NCI-H2171 (cell line): ENCODE measurements around the gene SPATA16.
"Not testable (repeated sequence)": the region's sequence is repeated elsewhere in the genome, so short reads cannot be mapped to it uniquely, and the experiment has no call there.

Experiments
- DNase-seq: peaks from one replicate; lab custom pipeline; 2025; lab: John Stamatoyannopoulos, UW

SPATA16 gene

DNA sequence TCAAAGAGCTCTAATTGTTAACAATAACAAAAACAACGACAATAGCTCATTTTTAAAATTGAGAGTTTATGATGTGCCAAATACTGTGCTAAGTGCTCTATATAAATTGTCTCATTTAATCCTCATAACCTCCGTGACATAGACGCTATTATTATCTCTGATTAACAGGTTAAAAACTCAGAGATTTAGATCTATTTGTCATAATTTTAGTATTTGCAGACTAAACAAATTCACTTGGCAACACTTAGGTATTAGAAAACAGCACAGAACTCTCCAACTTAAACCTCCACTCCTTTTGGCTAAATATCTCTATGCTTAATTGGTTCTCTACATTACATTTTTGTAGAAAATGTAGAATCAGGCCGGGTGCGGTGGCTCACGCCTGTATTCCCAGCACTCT lies 136.4 kb downstream of the SPATA16 start:
- DNase-seq = no peak

DNA sequence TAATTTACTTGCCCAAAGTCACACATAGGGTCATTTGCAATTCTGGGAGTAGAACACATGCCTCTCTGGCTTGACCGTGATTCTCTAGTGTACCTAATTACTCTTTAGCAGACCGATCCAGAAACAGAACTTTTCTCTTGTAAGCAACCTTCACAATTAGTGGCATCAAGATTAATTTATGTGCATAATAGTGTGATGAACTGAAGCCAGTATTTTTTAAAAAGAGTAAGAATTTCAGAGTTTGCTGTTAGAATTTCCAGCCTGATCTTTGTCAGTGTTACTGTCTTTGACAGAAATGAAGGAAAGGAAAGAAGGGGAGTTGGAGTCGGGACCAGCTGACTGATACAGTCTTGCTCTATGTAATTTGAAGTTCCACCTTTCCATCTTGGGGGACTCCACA lies 137.1 kb downstream of the SPATA16 start:
- DNase-seq = no peak

DNA sequence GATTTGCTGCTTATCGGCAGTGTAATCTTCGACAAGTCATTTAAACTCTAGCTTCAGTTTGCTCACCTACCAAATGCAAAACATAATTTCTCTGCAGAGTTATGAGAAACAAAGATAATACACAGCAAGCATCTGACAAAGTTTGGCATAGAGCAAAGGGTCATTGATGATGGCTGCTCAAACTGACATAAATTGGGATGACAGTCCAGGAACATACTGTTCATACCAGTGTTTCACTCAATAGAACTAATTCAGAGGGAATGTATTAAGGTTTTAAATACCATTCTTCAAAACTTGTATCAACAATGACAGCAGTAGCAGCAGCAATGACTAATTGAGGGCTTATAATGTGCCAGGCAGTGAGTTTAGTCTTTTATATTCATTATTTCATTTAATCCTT lies 137.6 kb downstream of the SPATA16 start:
- no peak for DNase-seq

DNA sequence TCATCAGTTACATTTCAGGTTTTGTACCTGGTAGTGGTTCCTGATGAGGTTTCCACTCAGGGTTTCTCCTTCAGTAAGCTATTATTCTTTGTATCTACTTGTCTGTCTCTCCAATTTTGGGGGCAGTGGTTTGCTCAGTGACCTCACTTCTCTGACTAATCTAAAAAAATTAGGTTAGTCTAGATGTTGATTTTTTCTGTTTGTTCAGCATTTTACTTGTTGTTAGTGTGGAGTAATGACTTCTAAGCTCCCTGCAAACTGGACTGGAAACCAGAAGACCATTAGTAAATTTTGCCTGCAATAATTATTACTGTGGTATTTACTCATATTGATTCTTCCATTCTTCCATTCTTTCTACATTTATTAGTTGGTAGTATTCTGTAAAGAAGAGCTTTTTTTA lies 139.4 kb downstream of the SPATA16 start:
- no peak for DNase-seq

DNA sequence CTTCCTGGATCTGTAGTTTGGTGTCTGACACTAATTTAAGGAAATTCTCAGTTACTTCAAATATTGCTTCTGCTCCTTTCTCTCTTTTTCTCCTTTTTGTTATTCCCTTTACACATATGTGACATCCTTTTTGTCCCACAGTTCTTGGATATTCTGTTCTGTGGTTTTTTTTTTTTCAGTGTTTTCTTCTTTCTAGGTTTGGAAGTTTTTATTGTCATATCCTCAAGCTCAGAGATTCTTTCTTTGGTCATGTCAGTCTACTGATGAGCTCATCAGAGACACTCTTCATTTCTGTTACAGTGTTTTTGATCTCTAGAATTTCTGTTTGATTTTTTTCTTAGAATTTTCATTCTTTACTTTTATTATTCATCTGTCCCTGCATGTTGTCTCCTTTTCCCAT lies 140.5 kb downstream of the SPATA16 start:
- no peak for DNase-seq

DNA sequence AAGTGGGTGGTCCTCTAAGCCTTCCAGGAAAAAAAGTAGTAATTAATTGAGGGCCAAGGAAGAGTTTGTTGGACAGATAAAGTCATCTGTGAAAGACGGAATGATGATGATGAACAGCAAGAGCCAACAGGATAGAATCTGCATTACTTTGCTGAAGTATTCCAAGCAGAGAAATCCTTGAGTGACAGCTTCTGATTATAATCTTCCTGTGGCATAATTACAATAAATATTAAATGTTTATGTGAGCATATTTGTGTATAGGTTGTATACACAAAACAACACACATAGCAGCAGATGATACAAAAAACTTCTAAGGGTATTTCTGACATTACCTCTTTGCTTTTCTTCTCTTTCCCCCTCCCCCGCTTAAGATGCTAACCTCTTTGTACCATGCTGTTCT lies 147.6 kb downstream of the SPATA16 start:
- DNase-seq = no peak

DNA sequence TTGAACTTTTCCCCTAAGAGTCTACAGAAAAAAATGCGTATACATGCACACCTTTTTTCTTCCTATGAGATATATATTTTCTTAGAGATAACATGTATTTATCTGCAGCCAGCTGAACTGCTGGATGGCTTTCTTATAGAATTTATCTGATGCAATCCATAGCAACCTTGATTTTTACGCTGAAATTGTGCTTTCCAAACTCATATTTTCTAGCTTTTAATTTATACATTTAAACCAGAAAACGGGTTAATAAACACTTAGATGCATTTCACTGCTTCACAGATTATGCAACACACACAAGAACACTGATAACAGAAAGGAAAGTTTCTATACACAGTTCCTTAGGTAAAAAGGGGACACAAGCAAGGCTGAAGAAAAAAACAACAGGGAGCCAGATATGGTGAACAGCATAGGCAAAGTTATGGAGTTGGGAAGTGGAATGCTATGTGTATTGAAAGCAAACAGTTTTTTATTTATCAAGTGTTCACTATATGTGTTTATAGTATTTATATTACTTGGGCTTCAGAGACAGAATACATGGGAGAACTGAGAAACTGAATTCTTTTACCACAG lies 149.5 kb downstream of the SPATA16 start:
- no peak for DNase-seq

DNA sequence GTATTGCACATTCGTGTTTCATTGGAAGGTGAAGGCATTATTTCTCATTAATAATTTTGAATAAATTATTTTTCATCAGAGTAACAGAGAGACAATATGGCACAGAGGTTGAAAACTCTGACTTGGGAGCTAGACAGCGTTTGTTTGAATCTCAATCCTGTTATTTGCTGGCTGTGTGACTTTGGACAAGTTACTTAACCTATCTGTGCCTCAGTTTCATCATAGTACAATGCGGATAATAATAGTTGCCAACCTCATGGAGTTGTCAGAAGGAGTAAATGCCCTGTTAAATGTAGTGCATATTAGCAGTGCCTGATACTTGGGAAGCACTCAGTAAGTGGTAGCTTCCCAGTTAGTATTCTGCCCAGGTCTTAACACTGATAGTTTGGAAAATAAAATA lies 151.7 kb downstream of the SPATA16 start:
- no peak for DNase-seq

DNA sequence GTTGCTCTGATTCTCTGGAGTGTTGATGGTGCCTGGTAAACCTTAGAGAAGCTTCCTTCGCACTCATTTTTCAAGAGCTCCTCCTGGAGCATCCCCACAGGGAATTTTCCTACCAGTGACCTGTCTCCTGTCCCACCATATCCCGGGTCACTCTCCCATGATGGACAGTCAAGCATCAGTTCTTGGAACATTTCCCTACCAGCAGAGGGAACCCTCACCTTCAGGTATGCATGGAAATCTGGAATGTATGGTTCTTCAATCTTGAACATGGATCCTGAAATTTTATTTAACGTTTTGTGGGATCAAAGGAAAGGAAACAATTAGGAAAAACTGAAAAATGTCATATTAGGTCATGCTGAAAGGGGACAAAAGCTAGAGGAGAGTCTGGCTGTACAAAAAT lies 153.8 kb downstream of the SPATA16 start:
- no peak for DNase-seq

DNA sequence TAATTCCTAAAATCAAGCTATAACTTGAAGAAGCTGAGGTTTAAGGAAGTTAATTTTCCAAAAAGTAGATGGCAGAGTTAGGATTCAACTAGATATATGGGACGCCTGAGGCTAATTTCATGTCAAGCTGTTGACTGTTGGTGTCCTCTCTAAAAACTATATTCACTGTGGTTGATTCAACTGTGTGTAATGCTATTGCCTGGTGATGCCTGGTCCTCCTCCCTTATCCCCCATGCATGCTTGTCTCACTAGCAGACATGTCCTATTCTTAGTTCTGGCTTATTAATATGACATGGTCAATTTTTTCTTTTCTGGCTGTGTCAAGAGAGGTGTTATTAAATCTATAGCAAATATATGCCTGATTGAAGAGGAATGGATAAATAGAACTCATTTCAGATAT lies 156.1 kb downstream of the SPATA16 start:
- no peak for DNase-seq

DNA sequence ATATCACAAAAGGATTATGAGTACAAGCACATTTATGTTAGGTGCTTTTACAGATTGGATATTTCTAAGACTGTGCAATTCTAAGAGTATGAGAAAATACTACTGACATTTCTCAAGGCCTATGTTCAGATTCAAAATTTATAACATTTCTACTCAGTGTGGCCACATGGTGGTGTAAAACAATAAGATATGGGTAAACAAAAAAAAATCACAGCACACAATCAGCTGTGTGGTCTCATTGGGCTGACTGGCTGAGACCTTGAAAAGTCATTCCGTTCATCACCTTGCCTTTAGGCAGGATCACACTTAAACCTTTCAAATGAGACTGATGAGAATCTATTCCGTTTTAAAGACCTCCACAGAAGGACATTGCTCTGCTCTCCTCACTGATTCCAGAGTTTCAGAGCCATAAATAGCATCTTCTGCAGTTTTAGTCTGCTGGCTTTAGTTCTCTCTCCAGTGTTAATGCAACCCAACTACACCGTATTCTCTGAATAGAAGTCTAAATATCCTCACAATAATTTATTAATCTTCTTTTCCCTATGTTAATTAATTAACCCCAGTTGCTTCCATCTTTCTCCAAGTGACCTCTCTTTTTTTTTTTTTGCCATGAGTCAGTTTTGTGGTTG lies 158.2 kb downstream of the SPATA16 start:
- DNase-seq = no peak

DNA sequence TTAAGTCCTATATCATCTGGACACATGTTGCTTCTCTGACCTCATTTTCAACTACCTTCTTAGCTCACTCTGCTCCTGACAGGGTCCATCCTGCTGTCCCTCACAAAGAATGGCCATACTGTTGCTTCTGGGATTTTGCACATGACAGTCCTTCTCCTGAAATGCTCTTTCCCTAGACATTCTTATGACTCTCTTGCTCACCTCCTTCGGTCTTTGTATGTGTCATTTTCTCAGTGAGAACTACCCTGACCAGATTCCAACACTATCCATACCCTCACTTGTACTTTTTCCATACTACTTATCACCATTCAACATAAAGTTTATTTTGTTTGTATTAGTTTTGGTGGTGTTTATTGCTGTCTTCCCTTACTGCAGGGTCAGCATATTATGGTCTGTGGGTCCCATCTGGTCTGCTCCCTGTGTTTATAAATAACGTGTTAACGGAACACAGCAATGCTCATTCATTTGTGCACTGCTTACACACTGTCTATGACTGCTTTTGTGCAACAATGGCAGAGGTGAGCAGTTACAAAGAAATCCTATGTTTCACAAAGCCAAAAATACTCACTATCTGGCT lies 159.5 kb downstream of the SPATA16 start:
- no peak for DNase-seq

DNA sequence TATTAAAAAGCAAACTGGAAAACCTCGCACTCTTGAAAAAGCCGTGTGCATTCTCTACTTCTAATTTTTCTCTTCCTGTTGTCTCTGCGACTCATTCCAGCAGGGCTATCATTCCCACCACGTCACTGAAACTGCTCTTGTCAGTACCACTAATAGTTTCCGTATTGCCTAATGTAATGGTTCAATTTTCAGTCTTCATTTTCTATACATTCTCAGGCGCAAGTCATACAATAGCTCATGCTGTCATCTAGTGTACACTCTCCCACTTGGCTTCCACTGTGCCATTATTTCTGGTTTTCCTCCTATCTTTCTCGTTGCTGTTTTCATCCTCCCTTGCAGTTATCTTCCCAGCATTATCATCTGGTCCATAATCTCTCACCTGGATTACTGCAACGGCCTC lies 160.2 kb downstream of the SPATA16 start:
- DNase-seq = no peak

DNA sequence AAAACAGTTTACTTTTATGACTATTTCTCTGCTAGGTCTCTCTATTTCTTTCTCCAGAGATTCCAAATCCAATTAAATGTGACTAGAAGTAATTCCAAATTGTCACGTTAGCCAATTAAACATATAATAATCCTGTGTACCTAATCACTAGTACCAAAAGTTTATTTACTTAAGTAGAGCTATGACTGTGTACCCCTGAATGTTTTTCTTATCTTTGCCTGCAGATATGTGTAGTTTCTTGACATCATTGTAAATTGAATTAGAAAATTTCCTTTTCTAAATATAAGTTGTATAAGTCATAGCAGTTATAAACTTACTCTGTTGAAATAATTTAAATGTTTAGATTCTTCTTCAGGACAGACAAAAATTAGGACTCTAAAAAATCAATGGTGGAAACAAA lies 163.3 kb downstream of the SPATA16 start:
- DNase-seq = no peak

DNA sequence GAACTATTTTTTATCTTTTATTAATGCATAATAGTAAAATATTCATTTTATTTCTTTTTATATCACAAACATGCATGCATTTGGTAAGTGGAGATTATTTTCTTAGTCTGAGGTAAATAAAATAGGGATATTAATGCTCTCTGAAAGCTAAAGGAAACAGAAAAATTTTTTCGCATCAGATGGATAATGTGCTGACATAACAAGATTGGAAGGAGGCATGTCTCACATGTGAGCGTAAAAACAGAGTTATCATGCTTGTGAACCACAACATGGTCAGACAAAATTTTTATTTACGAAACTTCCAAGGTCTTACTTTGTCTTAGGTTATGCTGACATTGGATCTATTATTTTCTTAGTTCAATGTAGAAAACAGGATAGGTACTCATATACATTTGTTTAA lies 166.1 kb downstream of the SPATA16 start:
- no peak for DNase-seq

DNA sequence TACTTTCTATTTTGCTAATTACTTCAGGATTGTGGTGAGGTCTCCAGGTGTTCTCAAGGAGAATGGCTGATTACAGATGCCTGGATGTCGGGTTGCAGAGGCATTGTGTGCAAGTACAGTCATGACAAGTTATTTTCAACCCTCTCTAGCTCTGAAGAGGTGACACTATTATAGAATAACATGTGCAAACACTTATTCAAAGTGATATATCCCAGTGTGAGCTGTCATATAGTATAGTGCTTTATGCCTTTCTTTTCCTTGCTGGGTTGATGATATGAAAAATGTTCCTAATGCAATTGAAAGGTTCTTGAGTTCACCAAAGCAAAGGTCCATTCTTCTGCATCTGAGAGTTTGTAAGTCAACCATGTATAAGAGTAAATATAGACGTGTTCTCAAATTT lies 167.2 kb downstream of the SPATA16 start:
- no peak for DNase-seq

DNA sequence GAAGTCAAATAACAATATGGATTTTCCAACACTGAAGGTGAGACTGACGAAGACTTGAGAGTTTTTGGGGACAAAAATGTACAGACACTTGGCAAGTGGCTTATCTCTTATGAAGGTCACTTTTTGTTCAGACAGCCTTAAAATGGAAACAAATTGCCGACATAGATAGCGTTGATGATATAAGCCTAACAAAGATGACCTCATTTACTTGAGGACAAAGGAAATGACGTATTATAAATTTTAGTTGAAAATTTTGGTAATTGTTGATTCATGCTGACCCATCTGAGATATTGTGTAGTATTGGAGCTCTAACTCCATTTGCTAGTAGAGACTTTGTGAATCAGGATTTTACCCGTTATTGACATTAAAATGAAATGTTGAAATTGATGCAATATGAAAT lies 168.3 kb downstream of the SPATA16 start:
- DNase-seq = no peak

DNA sequence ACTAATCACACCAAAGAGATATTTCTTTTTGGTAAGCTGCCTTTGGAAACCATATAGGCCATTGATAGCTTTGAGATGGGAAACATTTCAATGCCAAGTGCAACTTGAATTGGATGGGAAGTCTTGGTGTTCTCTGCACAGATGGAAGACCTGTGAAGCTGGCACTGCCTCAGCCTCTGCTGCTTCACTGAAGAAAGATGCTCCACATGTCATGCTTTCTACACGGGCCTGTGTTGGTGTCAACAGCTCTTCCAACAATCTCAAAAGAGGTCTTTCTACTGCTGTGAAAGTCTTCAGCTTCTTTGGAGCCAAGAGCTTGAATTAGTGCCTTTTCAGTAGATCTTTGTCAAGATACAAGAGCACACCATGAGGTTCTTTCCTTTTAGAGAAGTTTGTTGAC lies 169.0 kb downstream of the SPATA16 start:
- DNase-seq = no peak

DNA sequence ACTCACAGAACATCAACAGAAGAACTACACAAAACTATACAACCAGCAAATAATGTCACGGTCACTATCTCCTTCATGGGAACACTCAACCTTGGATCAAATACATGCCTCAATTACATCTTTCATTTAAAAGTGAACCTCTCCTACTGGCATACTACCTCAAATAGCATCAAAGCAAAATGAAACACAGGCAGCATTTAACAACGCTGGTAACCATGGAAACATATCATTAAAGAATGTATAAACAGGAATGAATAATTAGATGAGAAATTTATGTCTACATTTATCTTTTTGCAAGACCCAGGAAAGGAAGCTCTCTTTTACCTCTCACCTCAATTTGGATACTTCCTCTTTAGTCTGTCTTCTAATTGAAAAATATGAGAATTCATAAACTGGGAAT lies 172.4 kb downstream of the SPATA16 start:
- DNase-seq = no peak

DNA sequence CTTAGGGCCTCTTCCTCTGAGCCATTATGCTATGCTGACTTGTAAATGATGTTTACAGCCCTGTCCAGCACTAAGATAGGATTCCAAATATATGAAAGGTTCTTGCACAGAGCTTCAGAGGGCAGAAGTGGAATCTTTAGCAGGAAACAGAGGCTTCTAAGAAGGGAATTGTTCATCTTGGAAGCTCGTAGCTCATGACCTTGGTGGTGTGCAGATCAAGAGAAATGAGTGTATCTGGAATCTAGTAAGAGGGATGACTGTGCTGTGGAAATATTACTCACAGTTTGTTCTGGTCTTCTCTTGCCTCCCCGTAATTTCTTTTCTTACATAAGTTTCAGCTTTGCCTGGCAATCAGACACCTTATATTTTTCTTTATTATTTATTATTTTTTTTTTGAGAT lies 175.8 kb downstream of the SPATA16 start:
- DNase-seq = no peak

DNA sequence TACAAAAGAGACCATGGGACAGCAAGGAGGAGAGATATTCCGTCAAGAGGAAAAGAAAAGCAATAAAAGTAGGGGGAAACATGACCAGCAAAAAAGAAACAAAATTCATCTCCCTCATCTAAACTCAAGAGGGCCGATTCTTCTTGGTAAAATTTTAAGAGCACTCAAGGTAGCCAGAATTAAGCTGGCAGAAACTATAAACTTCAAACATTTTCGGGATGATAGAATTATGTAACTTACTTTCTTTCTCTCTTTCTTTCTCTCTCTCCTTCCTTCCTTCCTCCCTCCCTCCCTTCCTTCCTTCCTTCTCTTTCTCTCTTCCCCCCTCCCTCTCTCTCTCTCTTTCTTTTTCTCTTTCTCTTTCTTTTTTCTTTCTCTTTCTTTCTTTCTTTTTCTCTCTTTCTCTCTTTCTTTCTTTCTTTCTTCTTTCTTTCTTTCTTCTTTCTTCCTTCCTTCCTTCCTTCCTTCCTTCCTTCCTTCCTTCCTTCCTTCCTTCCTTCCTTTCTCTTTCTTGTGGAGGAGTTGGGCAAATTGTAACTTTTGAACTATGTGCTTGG lies 180.3 kb downstream of the SPATA16 start:
- DNase-seq = not testable (repeated sequence)

DNA sequence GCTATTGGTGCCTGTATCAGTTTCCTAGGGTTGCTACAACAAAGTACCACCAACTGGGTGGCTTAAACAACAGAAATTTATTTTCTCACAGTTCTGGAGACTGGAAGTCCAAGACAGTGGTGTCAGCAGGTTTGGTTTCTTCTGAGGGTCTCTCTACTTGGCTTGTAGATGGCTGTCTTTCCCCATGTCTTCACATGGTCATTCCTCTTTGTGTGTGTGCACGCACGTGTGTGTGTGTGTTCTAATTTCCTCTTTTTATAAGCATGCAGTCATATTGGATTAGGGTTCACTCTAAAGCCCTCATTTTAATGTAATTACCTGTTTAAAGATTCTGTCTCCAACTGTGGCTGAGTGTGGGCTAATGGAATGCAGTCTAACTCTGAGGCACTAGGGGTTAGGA lies 182.5 kb downstream of the SPATA16 start:
- DNase-seq = no peak

DNA sequence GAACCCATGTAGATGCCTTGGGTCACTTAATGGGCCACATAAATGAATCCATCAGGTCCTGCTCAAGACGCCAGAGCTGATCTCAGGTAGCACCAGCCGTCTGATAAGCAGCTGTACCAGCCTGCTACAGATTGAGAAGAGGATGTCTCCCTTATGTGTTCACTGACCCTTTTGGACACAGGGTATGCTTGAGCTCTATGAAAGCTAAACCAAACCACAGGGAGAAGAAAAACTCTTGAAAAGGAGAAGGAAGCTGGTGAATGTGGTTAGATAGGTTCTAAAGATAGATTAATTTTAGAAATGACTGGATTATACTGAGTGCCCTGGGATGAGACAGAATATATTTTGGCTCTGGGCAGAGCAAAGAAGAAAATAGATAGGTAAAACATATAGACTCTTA lies 187.5 kb downstream of the SPATA16 start:
- no peak for DNase-seq

DNA sequence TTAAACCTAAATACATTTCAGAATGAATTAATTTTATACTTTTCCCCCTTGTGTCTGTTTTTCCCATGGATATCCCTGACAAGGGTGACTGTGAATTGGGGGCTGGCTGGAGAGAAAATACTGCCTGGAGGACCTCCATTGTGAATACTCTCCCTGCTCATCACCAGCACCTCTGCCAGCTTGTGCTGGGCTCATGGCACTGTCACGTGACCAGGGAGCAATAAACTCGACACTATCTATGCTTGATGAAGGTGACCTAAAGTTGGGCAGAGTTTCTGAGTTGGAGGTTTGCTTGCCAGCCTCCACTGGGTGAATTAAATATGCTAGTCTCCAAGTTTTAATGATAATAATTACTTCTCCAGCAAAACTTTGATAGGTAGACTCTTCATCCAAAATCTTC lies 189.5 kb downstream of the SPATA16 start:
- no peak for DNase-seq
